Keratinocyte (primary cell): Measurements from ENCODE around the gene HSDL2. TPM values are rescaled to one million over a fixed set of nuclear protein-coding genes. Genes with fewer than 3 reads are reported as not detected.

Source experiments
- DNase-seq: peaks from one replicate; pipeline ENCODE4 v3.0.0-alpha.2; 2011; ENCODE audit warnings: low read depth, missing footprints, low spot score
- FAIRE-seq: peaks from 2 replicates; lab custom pipeline; 2011; peaks lifted over from hg19 to GRCh38; lab: Jason Lieb, UNC
- H2AFZ ChIP-seq: 2 replicates; pipeline ENCODE4 v1.6.0; 2012; ENCODE audit warnings: low read length, control low read depth, inconsistent platforms; ENCODE audit not compliant: control insufficient read depth
- H3K27ac ChIP-seq: 2 replicates; pipeline ENCODE4 v1.5.1; 2011; ENCODE audit warnings: low read length; ENCODE audit not compliant: control insufficient read depth, insufficient read depth
- H3K27me3 ChIP-seq: 3 replicates; pipeline ENCODE4 v1.6.0; 2011; ENCODE audit warnings: low read length; ENCODE audit not compliant: control insufficient read depth, insufficient read depth; ENCODE audit errors: extremely low read depth
- H3K36me3 ChIP-seq, 2 experiments: 2 replicates in 1 of 2; 3 replicates in 1 of 2; pipeline ENCODE4 v1.5.1; 2011; ENCODE audit warnings: low read length in 2 of 2, mild to moderate bottlenecking in 1 of 2; ENCODE audit not compliant: control insufficient read depth in 2 of 2, insufficient read depth in 2 of 2; ENCODE audit errors: extremely low read depth in 1 of 2
- H3K4me1 ChIP-seq: 3 replicates; pipeline ENCODE4 v1.5.1; 2011; ENCODE audit warnings: low read length; ENCODE audit not compliant: control insufficient read depth, insufficient read depth; ENCODE audit errors: extremely low read depth
- H3K4me2 ChIP-seq: 3 replicates; pipeline ENCODE4 v1.6.0; 2011; ENCODE audit warnings: low read depth, low read length; ENCODE audit not compliant: control insufficient read depth, insufficient read depth; ENCODE audit errors: extremely low read depth
- H3K4me3 ChIP-seq, 3 experiments: fragments of 200-600 bp in 1 of 3; sonication (generic) in 1 of 3; 2 replicates in 2 of 3; 3 replicates in 1 of 3; pipeline ENCODE4 v1.5.1; 2011 to 2016; ENCODE audit warnings: low read length in 3 of 3, mild to moderate bottlenecking in 3 of 3, control low read depth in 2 of 3, inconsistent platforms in 1 of 3, low read depth in 1 of 3, mixed read lengths in 1 of 3, mixed run types in 1 of 3, moderate library complexity in 1 of 3; ENCODE audit not compliant: control insufficient read depth in 2 of 3, insufficient read depth in 2 of 3; ENCODE audit errors: extremely low read depth in 1 of 3
- H3K79me2 ChIP-seq: 2 replicates; pipeline ENCODE4 v1.6.0; 2012; ENCODE audit warnings: low read length; ENCODE audit not compliant: control insufficient read depth, insufficient read depth
- H3K9ac ChIP-seq: 3 replicates; pipeline ENCODE4 v1.6.0; 2011; ENCODE audit warnings: low read length; ENCODE audit not compliant: control insufficient read depth, insufficient read depth; ENCODE audit errors: extremely low read depth
- H3K9me1 ChIP-seq: 3 replicates; pipeline ENCODE4 v1.6.0; 2011; ENCODE audit warnings: low read length; ENCODE audit not compliant: control insufficient read depth, insufficient read depth; ENCODE audit errors: extremely low read depth
- H3K9me3 ChIP-seq: 2 replicates; pipeline ENCODE4 v1.5.1; 2012; ENCODE audit warnings: low read depth, low read length; ENCODE audit not compliant: control insufficient read depth
- H4K20me1 ChIP-seq: 3 replicates; pipeline ENCODE4 v1.6.0; 2011; ENCODE audit warnings: low read length; ENCODE audit not compliant: control insufficient read depth, insufficient read depth; ENCODE audit errors: extremely low read depth
- EZH2 ChIP-seq: IDR thresholded peaks from one replicate; pipeline ENCODE4 v1.6.1; 2012; ENCODE audit warnings: inconsistent platforms, mild to moderate bottlenecking, low read length, moderate library complexity
- dilution Hi-C: fragments of 300-500 bp; cut with MboI; formaldehyde crosslinking; loops from one replicate; pipeline ENCODE4 v1.7.0; 2020; ENCODE audit warnings: low sequenced_read_pairs; ENCODE audit not compliant: extremely low pct_ligation_motif_present
- polyA plus RNA-seq, 5 experiments: library from polyadenylated mRNA; depleted of rRNA in 3 of 5; stranded (reverse) in 3 of 5; stranded (forward) in 1 of 5; unstranded in 1 of 5; fragments of >200 nt; gene quantifications; 1 replicate in 1 of 5; 2 replicates in 3 of 5; 3 replicates in 1 of 5; pipeline versions ENCODE4 v1.2.1 to v1.2.3, GENCODE V29; 2011 to 2012; ENCODE audit warnings: missing spikeins in 2 of 5, low read depth in 1 of 5, low replicate concordance in 1 of 5
- TF ChIP-seq, protein P1 (sequence below), 3 experiments: IDR thresholded peaks in 1 of 3; conservative IDR thresholded peaks in 1 of 3; optimal IDR thresholded peaks in 1 of 3; 2 replicates in 2 of 3; 3 replicates in 1 of 3; pipeline versions ENCODE3 to v1.5.1; 2011; ENCODE audit warnings: low read length in 3 of 3, mild to moderate bottlenecking in 3 of 3, moderate library complexity in 2 of 3, control low read depth in 1 of 3, inconsistent platforms in 1 of 3; ENCODE audit not compliant: insufficient read depth in 2 of 3; ENCODE audit errors: extremely low read depth in 1 of 3

Gene HSDL2
- polyA plus RNA-seq, 1 donor (not counting 4 experiments of a cell fraction or from before 2014, with no cell fraction given), result 27.6 TPM

DNA sequence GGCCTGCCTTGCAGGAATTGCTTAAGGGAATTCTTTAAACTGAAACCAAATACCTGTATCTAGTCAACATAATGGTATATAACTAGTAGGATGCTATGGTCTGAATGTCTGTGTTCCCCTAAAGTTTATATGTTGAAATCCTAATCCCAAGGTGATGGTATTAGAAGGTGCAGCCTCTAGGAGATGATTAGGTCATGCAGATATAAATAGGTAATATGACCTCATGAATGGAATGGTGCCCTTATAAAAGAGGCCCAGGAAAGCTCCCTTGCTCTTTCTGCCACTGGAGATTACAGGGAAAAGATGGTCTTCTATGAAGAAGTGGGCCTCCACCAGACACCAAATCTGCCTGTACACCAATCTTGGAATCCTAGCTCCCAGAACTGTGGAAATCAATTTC, 99.3 kb downstream of the HSDL2 start:
- FAIRE-seq, result no peak
- H3K4me2 ChIP-seq, result no peak overlapping the region
- no peak overlapping the region for H3K9ac ChIP-seq
- H3K9me1 ChIP-seq, result no peaks in the 10 kb centered on the region
- H3K27me3 ChIP-seq, result no peaks in the 10 kb centered on the region
- H3K79me2 ChIP-seq, result no peaks in the 10 kb centered on the region
- H3K9me3 ChIP-seq, result no peaks in the 10 kb centered on the region
- no peaks in the 10 kb centered on the region for H4K20me1 ChIP-seq
- TF ChIP-seq, protein P1, sequence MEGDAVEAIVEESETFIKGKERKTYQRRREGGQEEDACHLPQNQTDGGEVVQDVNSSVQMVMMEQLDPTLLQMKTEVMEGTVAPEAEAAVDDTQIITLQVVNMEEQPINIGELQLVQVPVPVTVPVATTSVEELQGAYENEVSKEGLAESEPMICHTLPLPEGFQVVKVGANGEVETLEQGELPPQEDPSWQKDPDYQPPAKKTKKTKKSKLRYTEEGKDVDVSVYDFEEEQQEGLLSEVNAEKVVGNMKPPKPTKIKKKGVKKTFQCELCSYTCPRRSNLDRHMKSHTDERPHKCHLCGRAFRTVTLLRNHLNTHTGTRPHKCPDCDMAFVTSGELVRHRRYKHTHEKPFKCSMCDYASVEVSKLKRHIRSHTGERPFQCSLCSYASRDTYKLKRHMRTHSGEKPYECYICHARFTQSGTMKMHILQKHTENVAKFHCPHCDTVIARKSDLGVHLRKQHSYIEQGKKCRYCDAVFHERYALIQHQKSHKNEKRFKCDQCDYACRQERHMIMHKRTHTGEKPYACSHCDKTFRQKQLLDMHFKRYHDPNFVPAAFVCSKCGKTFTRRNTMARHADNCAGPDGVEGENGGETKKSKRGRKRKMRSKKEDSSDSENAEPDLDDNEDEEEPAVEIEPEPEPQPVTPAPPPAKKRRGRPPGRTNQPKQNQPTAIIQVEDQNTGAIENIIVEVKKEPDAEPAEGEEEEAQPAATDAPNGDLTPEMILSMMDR (optimal IDR thresholded peaks at IDR 0.05 in 1 of 3, IDR thresholded peaks at IDR 0.05 in 1 of 3, conservative IDR thresholded peaks at IDR 0.05 in 1 of 3; ENCODE audit: extremely low read depth in 1 of 3, insufficient read depth in 2 of 3, low read length in 3 of 3), result no peak
- no peak for TF ChIP-seq EZH2
- H3K4me3 ChIP-seq, result no peak overlapping the region
- no peaks in the 10 kb centered on the region for H3K36me3 ChIP-seq
- H3K27ac ChIP-seq, result no peak overlapping the region
- dilution Hi-C loops, result no loop called here
- no peak for DNase-seq
- H3K4me1 ChIP-seq, result no peaks in the 10 kb centered on the region
- H2AFZ ChIP-seq, result no peak overlapping the region

DNA sequence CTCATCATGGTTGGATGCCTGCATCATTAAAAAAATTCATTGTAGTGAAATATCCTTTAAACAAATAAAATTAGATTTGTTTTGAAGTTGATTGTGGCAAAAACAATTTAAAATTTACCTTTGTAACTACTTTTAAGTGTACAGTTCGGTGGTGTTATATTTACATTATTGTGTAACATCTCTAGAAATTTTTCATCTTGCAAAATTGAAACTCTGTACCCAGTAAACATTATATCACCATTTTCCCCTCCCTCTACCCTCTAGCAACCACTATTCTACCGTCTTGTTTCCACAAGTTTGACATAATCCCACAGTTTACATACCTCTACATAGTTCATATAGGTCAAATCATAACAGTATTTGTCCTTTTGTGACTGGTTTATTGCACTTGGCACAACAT, 104.7 kb downstream of the HSDL2 start:
- Histone ChIP-seq H3K27me3 (no peaks in the 10 kb centered on the region), H3K79me2 (no peaks in the 10 kb centered on the region), H3K4me1 (peaks cover 9% of the 10 kb centered on the region), H4K20me1 (no peaks in the 10 kb centered on the region), H3K4me2 (no peak overlapping the region), H3K27ac (no peak overlapping the region), H3K4me3 (no peak overlapping the region), H3K9me1 (no peaks in the 10 kb centered on the region), H3K36me3 (no peaks in the 10 kb centered on the region), H3K9me3 (no peaks in the 10 kb centered on the region), H3K9ac (no peak overlapping the region), H2AFZ (no peak overlapping the region)
- dilution Hi-C loops, result no loop called here
- DNase-seq (no peak), FAIRE-seq (no peak)
- no peak for TF ChIP-seq EZH2
- TF ChIP-seq, protein P1 (optimal IDR thresholded peaks at IDR 0.05 in 1 of 3, IDR thresholded peaks at IDR 0.05 in 1 of 3, conservative IDR thresholded peaks at IDR 0.05 in 1 of 3; ENCODE audit: extremely low read depth in 1 of 3, insufficient read depth in 2 of 3, low read length in 3 of 3), result no peak
